Activated T-cell treated with anti-CD3 and anti-CD28 coated beads, Interleukin-2, amount 50 U/mL, for 48 hours (primary cell): ENCODE results near the gene KRTAP5-1.
A peak's percentile ranks its signal among the peaks of the same experiment; 100 is the strongest.
"Not testable (repeated sequence)": the region's sequence is repeated elsewhere in the genome, so short reads cannot be mapped to it uniquely, and the experiment has no call there.

Experiments used
- DNase-seq, 2 experiments: peaks; one replicate each; pipeline ENCODE4 v3.0.0-alpha.2; 2020

KRTAP5-1 gene, protein sequence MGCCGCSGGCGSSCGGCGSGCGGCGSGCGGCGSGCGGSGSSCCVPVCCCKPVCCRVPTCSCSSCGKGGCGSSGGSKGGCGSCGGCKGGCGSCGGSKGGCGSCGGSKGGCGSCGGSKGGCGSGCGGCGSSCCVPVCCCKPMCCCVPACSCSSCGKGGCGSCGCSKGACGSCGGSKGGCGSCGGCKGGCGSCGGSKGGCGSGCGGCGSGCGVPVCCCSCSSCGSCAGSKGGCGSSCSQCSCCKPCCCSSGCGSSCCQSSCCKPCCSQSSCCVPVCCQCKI

DNA sequence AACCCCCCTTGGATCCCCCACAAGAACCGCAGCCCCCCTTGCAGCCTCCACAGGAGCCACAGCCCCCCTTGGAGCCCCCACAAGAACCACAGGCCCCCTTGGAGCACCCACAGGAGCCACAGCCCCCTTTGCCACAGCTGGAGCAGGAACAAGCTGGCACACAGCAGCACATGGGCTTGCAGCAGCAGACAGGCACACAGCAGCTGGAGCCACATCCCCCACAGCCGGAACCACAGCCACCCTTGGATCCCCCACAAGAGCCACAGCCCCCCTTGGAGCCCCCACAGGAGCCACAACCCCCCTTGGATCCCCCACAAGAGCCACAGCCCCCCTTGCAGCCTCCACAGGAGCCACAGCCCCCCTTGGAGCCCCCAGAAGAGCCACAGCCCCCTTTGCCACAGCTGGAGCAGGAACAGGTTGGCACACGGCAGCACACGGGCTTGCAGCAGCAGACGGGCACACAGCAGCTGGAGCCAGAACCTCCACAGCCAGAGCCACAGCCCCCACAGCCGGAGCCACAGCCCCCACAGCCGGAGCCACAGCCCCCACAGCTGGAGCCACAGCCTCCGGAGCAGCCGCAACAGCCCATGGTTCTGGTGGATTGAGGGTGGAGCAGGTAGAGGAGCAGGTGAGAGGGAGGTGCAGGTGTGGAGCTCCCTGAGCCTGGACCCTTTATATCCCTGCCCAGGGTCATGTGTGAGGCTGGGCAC is at the start of gene KRTAP5-1:
Gene KRTAP5-1 (minus strand): TSS at position 623 of the 710 bp plus-strand sequence. CDS start 34 bp downstream, at position 589.
- not testable (repeated sequence) for DNase-seq

DNA sequence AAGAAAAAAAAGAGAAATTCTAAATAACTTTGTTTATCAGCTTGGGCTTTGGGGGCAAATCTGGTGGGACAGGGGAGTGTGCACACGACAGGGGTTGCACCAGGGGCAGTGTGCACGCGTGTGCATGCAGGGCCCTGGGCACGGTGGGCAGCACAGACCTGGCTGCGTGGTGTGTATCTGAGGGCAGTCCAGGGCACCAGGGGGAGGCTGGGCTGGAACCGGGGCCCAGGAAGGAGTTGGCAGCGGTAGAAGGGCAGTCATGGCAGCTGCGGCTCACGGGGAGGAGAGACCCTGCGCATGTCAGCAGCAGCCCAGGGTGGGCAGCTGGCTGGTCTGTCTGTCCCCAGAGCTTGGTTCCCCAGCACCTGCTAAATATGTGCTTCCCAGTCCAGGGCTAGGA is 48.8 kb upstream of the KRTAP5-1 start:
- DNase-seq, result no peak

DNA sequence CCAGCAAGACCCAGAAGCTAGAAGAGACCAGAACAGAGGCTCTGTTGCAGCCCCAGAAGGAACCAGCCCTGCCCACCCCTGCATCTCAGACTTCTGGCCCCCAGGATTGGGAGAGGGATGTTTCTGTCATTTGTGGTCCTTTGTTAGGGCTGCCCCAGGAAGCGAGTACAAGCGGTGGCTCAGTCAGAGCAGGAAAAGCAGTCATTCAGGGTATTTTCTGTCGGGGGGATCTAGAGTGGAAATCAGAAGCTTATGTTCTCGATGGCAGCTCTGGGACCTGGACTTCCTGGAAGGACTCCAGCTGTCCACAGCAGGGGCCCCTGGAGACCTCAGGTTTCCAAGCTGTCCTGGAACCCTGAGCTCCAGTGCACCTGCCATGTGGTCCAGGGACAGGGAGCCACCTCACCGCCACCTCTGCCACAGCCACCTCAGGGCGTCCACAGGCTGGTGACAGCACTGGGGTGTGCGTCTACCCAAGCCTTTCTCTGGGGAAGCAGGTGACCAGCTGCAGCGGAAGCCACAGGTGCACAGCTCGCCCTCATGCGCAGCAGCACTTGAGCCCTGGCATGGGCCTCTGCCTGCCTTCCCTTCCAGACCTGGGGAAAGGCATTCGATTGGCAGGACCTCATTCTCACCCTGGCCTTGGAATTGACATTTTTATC is 47.1 kb upstream of the KRTAP5-1 start:
- DNase-seq, result no peak

DNA sequence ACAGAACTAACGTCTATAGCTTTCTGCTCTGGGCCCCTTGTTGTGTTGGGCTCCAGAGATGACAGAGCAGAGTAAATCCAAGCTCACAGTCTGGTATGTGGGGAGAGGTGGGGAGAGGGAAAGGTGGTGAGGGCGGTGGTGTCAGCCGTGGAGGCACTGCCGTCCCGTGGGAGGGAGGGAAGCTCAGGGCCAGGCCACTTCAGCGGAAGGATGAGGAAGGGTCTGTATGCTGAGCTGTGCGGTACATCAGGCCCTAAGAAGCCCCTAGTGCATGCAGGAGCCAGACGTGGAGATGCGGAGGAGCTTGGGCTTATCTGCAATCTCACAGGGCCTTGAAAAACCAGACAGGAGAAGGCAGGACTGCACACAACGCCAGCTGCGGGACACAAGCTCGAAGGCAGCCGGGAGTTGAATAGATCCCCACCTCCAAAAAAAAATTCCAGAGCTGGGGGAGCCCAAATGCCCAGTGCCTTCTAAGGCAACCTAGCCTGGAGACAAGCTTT is 46.0 kb upstream of the KRTAP5-1 start:
- no peak for DNase-seq

DNA sequence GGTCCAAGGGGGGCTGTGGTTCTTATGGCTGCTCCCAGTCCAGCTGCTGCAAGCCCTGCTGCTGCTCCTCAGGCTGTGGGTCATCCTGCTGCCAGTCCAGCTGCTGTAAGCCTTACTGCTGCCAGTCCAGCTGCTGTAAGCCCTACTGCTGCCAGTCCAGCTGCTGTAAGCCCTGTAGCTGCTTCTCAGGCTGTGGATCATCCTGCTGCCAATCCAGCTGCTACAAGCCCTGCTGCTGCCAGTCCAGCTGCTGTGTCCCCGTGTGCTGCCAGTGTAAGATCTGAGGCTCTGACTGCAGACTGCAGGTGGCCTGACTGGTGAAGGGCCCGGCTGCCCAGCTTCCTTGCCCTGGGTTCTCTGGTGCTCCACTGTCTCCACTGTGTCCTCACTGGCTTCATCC is 45.2 kb upstream of the KRTAP5-1 start:
- no peak for DNase-seq

DNA sequence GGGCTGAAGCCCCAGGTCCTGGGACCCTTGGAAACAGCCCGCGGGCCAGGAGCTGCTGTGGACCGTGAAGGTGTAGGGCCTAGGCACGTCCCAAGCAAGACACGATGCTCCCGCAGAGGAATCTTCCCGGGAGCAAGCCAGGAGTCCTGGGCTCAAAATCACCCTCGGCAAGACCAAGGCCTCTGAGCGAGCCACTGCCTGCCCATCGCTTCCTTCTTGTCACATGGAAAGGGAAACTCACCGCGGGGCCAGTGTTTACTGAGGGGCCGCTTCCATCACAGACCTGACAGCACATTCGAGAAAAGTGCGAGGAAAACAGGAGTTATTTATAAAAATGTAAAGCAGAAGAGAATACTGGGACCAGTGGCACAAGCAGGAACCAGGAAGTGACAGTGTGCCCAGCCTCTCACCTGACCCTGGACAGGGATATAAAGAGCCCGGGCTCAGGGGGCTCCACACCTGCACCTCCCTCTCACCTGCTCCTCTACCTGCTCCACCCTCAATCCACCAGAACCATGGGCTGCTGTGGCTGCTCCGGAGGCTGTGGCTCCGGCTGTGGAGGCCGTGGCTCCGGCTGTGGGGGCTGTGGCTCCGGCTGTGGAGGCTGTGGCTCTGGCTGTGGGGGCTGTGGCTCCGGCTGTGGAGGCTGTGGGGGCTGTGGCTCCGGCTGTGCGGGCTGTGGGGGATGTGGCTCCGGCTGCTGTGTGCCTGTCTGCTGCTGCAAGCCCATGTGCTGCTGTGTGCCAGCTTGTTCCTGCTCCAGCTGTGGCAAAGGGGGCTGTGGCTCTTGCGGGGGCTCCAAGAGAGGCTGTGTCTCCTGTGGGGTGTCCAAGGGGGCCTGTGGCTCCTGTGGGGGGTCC is 44.5 kb upstream of the KRTAP5-1 start, which contains the start of gene KRTAP5-5:
Gene KRTAP5-5 (plus strand): TSS at position 450 of the 860 bp plus-strand sequence. CDS start 66 bp downstream, at position 516.
- DNase-seq, result no peak

DNA sequence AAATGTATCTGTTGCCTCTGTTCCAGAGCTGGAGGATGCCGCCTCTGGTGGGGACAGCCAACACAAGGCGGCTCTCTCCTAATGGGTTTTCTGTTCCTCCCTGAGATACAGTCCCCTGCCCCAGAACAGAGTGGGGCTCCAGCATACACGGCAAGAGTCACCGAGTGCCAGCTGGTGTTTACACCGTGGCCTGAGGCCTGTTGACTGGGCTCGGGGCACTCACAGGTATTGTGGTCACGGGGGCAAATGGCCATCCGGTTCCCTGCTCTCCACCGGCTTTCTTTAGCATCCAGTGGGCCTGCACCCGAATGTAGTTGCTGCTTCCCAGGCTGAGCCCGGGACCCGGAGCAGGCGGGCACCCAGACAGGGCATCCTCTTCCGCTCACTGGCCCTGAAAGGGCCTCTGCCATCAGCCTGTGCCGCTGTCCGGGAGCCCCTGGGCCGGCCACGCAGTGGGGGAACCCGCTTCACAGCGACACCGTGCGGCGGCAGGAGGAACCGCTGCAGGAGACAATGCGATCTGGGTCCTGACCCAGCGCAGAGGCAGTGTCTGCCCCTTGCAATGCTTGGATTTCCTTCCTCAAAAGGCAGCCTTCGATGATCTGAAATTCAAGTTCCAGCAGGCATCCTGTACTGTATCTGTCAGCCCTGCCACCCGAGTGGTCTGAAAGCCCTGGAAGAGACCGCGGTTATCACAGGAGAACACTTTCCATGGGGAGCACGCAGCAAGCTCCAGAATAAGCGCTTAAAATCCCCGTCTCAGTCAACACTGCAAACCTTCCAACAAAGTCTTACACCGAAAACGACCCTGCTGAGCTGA is 43.6 kb upstream of the KRTAP5-1 start:
- DNase-seq, result peak; percentile 70 to 79

DNA sequence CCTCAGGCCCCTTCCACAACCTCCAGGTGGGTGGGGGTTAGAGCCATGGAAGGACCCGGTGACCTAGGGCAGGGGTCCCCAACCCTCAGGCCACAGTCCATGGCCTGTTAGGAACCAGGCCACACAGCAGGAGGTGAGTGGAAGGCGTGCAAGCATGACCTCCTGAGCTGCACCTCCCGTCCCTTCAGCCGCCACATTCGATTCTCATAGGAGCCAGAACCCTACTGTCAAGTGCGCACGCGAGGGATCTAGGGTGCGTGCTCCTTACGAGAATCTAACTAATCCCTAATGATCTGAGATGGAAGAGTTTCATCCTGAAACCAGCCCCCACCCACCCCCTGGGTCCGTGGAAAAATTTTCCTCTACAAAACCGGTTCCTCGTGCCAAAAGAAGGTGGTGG is 40.5 kb upstream of the KRTAP5-1 start:
- DNase-seq, result no peak

DNA sequence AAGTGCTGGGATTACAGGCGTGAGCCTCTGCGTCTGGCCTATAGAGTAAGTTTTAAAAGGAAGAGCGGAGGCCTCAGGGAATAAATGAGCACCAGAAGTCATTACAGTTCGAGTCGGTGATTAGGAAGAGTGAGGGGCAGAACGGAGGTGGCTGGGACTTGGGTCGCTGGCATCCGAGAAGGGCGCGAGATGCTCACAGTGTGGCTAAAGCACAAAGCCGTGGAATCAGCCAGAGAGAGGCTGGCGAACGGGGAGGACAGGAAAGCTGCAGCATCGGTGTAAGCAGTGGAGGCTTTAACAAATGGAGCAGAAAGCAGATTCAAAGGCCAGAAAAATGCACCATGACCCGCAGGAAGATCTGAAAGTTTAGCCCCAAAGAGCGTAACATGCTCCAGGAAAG is 39.5 kb upstream of the KRTAP5-1 start:
- DNase-seq, result no peak

DNA sequence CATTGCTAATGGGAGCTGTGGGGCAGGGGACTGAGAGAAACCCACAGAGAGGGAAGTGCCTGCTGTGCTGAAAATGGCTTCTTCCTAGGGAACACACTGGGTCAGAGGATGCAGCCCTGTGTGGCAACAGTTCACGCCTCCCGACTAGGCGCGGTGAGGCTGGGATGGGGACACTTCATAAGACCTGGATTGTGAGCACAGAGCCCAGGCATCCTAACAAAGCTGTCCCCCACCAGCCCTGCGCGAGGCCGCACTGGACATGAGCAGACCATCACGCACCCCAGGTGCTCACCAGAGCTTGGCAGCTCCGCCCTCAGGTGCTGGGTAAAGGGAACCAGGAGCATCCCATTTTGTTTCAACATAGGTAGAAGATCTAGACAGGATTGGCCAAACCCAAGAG is 38.6 kb upstream of the KRTAP5-1 start:
- no peak for DNase-seq

DNA sequence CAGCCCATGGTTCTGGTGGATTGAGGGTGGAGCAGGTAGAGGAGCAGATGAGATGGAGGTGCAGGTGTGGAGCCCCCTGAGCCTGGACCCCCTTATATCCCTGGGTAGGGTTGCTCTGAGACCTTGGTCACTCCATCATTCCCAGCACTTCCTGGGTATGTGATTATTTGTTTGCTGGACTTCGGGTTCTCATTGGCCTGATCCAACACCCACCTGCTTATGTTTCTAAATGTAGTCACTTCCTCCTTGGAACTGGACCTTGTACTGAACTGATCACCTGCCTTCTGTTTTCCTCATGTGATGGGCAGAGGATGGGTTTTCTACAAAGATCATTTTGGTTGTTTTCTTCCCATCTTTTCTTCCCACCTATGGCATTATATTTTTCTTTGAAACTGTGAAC is 37.0 kb upstream of the KRTAP5-1 start, which contains the start of gene KRTAP5-4:
Gene KRTAP5-4 (minus strand): TSS at position 53 of the 400 bp plus-strand sequence. CDS start 45 bp downstream, at position 8.
- no peak for DNase-seq

DNA sequence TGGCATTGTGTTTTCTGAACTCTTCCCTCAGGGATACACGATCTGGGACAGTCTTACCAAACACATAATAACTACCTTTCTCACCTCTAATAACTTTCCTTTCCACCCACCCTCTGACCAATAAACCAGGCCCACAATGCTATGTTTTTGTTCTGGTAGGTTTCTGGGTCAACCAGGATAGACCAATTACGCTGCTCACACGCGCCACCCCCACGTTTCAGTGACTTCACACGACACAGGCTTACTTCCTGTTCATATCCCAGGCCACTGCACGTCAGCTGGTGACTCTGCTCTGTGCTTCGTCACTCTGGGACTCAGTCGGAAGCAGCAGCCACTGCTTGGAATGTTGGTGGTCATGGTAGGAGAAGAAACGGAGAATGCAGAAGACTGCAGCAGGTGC is 34.4 kb upstream of the KRTAP5-1 start:
- DNase-seq, result no peak

DNA sequence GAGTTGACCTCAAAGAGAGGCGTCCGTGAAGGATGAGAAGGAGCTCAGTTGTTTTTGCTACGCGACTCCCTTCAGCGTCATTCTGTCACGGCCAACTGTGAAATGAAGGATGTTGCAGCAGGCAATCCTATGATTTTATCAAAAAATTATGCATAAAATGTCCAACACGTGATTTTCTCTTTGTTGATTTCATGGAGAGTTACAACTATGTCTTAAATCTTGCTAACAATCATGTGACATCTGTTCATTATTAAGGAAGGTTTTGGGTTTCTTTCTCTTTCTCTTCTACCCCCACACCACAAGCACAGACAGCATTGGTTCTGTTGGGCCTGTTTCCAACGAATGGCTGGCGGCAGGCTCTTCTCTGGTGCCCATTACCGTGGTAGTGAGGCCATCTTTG is 33.1 kb upstream of the KRTAP5-1 start:
- DNase-seq, result no peak

DNA sequence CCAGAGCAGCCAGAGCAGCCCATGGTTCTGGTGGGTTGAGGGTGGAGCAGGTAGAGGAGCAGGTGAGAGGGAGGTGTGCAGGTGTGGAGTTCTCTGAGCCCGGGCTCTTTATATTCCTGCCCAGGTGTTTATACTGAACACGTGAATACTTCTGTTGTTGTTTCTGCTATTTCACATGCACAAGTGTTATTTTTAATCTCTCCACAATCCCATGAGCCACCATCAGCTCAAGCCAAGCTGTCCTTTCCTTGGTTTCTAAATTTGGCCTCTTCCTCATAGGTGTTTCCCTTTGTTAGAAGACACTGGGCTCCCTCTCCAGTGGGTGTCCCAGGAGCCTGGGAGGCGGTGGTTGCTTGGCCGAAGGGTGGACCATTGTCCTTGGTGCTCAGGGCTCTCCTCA is 23.3 kb upstream of the KRTAP5-1 start, which contains the start of gene KRTAP5-3:
Gene KRTAP5-3 (minus strand): TSS at position 101 of the 400 bp plus-strand sequence. CDS start 78 bp downstream, at position 23.
- no peak for DNase-seq

DNA sequence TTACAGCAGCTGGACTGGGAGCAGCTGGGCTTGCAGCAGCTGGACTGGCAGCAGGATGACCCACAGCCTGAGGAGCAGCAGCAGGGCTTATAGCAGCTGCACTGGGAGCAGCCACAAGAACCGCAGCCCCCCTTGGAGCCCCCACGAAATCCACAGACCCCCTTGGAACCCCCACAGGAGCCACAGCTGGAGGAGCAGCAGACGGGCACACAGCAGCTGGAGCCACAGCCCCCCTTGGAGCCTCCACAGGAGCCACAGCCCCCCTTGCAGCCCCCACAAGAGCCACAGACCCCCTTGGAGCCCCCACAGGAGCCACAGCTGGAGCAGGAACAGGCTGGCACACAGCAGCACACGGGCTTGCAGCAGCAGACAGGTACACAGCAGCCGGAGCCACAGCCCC is 22.8 kb upstream of the KRTAP5-1 start:
- not testable (repeated sequence) for DNase-seq

DNA sequence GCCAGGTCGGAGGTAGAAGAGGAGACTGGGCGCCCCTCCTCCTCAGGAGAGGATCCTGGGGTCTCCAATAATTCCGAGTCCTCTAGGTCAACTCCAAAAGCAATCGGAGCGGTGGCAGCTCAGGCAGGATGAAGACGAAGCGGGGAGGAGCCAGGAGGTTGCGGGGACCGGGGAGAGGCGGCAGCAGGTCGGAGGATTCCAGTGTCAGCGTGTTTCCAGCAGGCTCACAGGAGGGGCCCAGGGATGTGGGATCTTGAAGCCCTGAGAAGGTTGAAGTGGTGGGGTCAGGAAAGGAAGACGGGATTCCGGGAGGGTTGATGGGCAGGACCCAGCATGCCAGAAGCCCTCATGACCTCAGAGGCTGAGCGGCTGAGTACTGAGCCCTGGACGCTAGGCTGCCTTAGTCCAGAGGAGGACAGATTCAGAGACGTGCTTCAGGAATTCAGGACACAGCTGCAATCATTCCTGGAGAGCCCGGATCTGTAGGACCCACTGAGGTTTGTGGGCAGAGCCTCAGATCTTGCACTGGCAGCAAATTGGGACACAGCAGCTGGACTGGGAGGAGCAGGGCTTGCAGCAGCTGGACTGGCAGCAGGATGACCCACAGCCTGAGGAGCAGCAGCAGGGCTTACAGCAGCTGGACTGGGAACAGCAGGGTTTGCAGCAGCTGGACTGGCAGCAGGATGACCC is 22.2 kb upstream of the KRTAP5-1 start:
- not testable (repeated sequence) for DNase-seq

DNA sequence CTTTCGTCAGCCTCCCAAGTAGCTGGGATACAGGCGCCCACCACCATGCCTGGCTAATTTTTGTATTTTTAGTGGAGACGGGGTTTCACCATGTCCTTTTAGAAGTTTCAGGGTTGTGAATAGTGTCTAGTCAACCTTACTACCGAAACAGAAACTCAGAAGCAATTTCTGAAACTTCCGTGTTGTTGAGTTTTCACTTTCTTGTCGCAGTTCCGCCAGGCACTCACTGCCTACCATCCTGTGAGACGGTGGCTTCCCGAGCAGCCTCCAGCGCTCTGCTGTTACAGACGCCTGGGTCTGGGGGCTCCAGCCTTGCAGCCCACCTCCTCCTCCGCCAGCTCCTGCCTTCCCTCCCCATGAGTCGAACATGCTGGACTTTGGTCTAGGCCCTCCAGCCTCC is 20.8 kb upstream of the KRTAP5-1 start:
- not testable (repeated sequence) for DNase-seq

DNA sequence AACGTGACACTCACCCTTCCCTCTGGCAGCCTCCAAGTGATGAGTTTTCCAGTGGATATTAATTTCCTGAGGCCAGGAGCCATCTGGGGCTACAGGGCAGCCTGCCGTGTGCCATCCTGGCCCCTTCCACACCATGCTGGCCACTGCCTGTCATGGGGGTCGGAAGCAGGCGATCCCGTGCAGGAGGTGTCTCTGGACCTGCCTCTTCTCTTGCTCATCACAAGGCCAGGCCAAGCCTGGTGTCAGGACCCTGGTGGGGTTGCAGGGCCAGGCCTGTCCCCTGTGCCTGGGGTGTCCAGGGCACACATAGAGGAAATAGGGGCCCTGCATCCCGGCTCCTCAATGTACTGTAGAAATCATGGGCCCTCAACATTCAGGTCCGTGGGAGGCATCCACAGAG is 19.6 kb upstream of the KRTAP5-1 start:
- no peak for DNase-seq

DNA sequence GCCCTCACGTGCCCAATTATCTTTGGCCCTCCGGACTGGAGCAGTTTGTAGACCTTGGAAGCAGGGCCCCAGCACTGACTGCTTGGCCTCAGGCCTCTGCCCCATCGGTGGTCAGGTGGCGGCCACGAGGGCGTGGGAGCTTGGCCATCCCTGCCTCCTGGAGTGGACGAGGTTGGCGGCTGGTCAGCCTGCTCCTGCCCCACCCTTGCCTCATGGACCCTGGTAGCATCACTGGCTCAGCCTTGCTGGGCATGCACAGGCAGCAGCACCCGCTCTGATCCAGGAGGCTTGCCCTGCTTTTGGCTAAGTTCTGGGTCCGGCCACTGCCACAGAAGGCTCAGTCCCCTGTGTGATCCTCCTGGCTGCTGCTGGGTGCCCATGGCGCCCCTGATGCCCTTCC is 19.1 kb upstream of the KRTAP5-1 start:
- DNase-seq, result no peak

DNA sequence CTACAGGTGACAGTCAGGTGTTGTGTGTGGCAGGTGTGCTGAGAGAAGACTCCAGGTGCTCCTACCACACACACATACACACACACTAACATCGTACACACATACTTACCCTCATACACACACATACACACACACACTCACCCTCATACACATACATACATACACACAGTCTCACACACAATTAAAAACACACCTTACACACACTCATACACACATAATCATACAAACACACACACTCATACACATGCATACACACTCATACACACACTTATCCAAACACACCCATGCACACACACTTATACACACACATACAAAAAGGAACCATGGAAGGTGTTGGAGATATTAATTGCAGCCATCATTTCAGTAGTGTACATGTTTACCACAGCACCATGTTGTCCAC is 18.5 kb upstream of the KRTAP5-1 start:
- DNase-seq, result no peak

DNA sequence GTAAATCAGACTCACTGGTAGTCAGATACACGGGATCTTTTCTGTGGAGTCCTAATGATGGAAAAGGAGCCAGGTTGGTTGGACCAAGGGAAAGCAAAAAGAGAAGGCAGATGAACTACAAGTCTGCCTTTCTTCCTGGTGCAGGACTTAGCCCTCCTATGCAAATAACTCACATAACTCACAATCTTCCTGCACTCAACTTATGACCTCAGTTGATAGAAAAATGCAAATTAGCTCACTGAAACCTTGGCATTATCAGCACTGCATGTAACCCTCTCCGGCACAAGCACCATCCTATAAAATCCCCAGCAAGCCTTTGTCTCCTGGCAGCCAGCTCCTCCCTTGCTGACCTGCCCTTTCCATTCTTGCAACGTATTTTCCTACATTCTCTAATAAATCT is 16.6 kb upstream of the KRTAP5-1 start:
- not testable (repeated sequence) for DNase-seq
